Fibroblast of the conjunctiva (primary cell): ENCODE results near the gene CILP2.

ENCODE experiments used
- DNase-seq: peaks from one replicate; pipeline ENCODE4 v3.0.0-alpha.2; 2010; ENCODE audit warnings: low read depth

Gene CILP2

GRCh38 chr19:19545707-19546106, 7.6 kb downstream of the CILP2 start:
- no peak for DNase-seq

- DNase-seq: no peak
These were observed 8.7 kb downstream of the CILP2 start for GRCh38 chr19:19546751-19547162.

- no peak for DNase-seq
These were observed 9.7 kb downstream of the CILP2 start for GRCh38 chr19:19547674-19548336.

- DNase-seq: no peak
These were observed 11.1 kb downstream of the CILP2 start for GRCh38 chr19:19548915-19549759.

- DNase-seq: no peak
These were observed 11.9 kb downstream of the CILP2 start for GRCh38 chr19:19549804-19550464.

- no peak for DNase-seq
These were observed 12.4 kb downstream of the CILP2 start for GRCh38 chr19:19550485-19550929.

GRCh38 chr19:19550972-19551852, 13.1 kb downstream of the CILP2 start:
- DNase-seq: no peak

GRCh38 chr19:19551853-19552192, 13.8 kb downstream of the CILP2 start:
- no peak for DNase-seq

- DNase-seq: no peak
These were observed 14.7 kb downstream of the CILP2 start for GRCh38 chr19:19552798-19553197.

- no peak for DNase-seq
These were observed 15.6 kb downstream of the CILP2 start for GRCh38 chr19:19553670-19554069.

- DNase-seq: no peak
These were observed 16.3 kb downstream of the CILP2 start for GRCh38 chr19:19554074-19555023.

GRCh38 chr19:19558055-19558454, 20.0 kb downstream of the CILP2 start:
- DNase-seq: no peak

- DNase-seq: no peak
These were observed 20.6 kb downstream of the CILP2 start for GRCh38 chr19:19558636-19559035.

- DNase-seq: no peak
These were observed 21.9 kb downstream of the CILP2 start for GRCh38 chr19:19559931-19560330.

- DNase-seq: no peak
These were observed 24.0 kb downstream of the CILP2 start for GRCh38 chr19:19561946-19562664.

- no peak for DNase-seq
These were observed 24.7 kb downstream of the CILP2 start for GRCh38 chr19:19562665-19563347.

GRCh38 chr19:19563348-19563848, 25.3 kb downstream of the CILP2 start:
- DNase-seq: no peak

GRCh38 chr19:19566306-19566705, 28.2 kb downstream of the CILP2 start:
- no peak for DNase-seq

- DNase-seq: no peak
These were observed 29.3 kb downstream of the CILP2 start for GRCh38 chr19:19567391-19567790.
